NCI-H2196 (cell line): ENCODE data around the gene RNF43.

Experiments used
- DNase-seq: peaks from one replicate; lab custom pipeline; 2025; ENCODE audit not compliant: unreplicated experiment; lab: John Stamatoyannopoulos, UW

Gene RNF43

GRCh38 chr17:58417300-58418092 lies at the start of gene RNF43:
Gene RNF43, minus strand, starts transcription at chr17:58417534. Its CDS starts 1,957 bp downstream, at chr17:58415577.
- DNase-seq: peak; percentile 93

DNA sequence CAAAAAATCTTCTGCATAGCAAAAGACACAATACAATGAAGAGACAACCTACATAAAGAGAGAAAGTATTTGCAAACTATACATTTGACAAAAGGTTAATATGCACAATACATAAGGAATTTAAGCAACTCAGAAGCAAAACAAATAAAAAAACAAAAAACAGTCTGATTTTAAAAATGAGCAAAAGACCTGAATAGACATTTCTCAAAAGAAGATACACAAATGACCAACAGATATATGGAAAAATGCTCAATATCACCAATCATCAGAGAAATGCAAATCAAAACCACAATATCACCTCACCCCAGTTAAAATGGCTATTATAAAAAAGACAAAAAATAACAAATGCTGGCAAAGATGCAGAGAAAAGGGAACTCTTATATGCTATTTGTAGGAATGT lies 38.2 kb upstream of the RNF43 start:
- no peak for DNase-seq

GRCh38 chr17:58452738-58453137 lies 35.4 kb upstream of the RNF43 start:
- no peak for DNase-seq

GRCh38 chr17:58447039-58447975 lies 30.0 kb upstream of the RNF43 start:
- peak; percentile 69 for DNase-seq

DNA sequence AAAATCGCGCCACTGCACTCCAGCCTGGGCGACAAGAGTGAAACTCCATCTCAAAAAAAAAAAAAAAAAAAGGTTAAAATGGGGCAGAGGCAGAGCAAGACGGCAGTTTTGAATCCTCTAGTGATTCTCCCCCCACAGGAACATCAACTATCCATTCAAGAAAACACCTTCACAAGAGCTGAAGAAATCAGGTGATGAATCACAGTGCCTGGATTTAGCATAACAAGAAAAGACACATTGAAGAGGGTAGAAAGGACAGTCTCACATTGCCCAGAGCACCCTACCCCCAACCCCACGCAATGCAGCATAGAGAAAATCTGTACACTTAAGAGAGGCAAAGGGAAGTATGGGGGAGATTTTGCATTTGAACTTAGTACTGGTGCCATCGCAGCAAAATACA lies 28.8 kb upstream of the RNF43 start:
- no peak for DNase-seq

- no peak for DNase-seq
Observed at GRCh38 chr17:58436805-58437239, 19.5 kb upstream of the RNF43 start.

- no peak for DNase-seq
Observed at GRCh38 chr17:58436245-58436644, 18.9 kb upstream of the RNF43 start.

DNA sequence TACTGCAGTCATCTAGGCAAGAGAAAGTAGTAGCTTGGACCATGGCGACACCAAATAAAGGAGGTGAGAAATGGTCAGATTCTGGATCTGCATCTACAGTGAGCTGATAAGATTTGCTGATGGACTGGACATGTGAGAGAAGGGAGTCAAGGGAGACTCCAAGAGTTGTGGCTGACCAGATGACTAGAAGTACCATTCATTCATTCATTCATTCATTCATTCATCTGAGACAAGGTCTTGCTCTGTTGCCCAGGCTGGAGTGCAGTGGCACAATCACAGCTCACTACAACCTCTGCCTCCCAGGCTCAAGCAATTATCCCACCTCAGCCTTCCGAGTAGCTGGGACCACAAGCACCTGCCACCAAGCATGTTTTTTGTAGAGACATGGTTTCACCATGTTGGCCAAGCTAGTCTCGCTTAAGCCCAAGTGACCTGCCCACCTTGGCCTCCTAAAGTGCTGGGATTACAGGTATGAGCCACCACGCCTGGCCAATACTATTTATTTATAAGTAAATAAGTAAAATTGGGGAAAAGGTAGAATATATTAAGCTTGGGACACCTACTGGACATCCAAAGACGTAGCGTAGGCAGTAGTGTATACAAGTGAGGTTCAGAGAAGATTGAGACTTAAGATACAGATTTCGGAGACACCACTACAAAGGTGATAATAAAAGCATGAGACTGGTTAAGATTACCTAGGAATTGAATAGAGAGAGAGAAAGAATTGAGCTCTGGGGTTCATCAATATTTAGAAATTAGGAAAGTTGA lies 15.7 kb upstream of the RNF43 start:
- no peak for DNase-seq

DNA sequence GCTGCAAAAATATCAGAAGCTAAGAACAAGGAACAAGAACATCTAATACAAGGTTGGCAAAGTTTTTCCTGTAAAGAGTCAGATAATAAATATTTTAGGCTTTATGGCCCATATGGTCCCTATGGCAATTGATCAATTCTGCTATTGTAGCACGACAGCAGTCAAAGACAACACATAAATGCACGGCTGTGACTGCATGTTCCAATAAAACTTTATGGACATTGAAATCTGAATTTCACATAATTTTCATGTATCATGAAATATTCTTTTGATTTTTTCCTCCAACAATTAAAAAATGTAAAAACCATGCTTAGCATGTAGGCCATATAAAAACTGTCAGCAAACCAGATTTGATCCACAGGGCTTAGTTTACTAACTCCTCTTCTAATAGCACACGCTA lies 10.5 kb upstream of the RNF43 start:
- no peak for DNase-seq

- DNase-seq: no peak
Observed at GRCh38 chr17:58421711-58422110, 4.4 kb upstream of the RNF43 start.

- no peak for DNase-seq
Observed at GRCh38 chr17:58420827-58421226, 3.5 kb upstream of the RNF43 start.

GRCh38 chr17:58416937-58417299 lies 416 bp downstream of the RNF43 start:
- no peak for DNase-seq

GRCh38 chr17:58416396-58416795 lies 938 bp downstream of the RNF43 start:
- DNase-seq: no peak

DNA sequence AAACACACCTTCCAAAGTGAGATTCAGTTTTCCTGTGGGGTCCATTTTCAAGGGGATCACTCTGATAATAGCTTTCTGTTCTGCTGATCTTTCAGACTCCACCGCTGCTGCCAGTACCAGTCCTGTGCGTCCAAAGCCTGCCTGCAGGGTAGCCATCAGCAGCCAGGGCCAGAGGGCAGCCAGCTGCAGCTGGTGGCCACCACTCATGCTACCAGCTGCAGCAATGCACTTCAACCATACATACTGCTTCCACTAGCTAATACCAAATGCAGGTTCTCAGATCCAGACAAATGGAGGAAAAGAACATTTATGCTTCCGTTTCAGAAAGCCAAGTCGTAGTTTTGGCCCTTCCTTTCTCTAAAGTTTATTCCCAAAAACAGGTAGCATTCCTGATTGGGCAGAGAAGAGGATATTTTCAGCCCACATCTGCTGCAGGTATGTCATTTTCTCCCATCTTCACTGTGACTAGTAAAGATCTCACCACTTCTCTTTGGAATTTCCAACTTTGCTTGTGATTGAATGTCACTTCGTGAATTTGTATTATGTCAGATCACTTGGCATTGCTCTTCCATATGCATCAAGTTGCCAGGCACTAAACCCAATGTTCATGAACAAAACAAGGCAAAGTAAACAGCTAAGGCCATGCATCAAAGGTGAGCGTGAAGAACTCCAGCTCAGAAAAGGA lies 1.8 kb downstream of the RNF43 start:
- peak; percentile 12 for DNase-seq

- DNase-seq: no peak
Observed at GRCh38 chr17:58414596-58414997, 2.7 kb downstream of the RNF43 start.

DNA sequence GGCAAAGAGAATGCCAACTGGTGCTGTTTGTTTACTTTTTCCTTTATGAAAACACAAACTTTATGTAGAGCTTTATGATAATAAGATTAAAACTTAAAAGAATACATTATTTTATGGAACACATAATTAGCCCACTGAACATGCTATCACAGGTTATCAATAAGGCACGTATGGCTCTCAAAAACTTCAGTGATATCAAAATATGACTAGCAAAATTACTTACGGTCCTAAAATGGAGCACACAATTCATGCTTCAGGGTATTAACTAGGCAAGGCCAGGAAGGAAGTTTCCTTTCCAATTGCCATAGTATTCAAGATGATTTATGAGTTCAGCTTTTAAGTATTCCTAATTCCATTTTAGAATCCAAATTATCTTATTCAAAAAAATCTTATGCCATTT lies 3.6 kb downstream of the RNF43 start:
- no peak for DNase-seq

DNA sequence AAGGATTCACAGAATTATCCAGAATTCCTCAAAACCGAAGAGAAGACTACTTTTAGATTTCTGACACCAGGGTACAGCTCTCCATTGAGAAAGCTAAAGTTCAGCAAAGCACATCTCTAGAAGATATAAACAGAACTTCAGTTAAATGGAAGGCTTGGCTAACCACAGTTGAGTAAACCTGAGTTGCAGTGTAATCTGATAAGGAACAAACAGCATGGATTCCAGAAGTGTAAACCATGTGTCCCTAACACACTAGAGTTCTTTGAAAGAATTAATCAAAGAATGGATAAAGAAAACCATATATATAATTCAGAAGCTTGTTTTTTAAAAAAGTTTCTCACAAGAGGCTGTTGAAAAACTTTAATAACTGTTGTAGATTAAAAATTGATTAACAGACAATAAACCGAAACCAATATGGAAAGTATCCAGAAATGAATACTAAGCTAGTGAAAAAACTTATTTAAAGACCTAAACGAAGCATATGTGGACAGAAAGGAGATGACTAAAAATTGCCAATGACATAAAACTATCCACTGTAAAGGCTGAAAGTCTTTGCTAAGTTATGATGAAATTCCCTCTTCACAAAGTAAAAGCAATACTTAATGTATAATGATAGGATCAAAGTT lies 4.3 kb downstream of the RNF43 start:
- DNase-seq: no peak

DNA sequence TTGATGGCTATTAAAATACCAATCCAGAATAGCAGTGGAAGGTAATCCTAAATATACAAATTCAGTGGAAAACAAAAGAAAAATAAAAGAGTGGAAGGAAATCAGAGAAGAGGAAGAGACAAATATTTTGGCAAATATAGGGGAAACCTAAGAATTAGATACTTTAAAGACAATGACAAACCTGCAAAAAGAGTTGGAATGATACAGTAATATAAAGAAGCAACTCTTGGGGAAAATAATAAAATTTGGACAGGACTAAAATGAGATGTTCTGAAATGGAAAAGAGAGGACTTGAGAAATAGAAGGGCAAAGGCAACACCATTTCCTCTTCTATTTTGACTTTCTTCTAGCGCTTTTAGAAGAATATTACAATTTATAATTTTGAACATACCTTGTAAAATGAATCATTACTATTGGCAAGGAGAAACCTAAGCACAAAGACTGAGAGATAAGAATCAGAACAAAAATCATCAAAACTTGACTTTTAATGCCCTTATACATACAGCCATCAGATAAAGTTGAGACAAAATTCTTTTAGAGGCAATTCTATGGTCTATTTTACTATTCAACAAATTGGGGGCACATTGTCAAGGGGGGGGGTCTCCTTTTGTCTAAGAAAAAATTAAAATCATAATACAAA lies 5.2 kb downstream of the RNF43 start:
- no peak for DNase-seq

DNA sequence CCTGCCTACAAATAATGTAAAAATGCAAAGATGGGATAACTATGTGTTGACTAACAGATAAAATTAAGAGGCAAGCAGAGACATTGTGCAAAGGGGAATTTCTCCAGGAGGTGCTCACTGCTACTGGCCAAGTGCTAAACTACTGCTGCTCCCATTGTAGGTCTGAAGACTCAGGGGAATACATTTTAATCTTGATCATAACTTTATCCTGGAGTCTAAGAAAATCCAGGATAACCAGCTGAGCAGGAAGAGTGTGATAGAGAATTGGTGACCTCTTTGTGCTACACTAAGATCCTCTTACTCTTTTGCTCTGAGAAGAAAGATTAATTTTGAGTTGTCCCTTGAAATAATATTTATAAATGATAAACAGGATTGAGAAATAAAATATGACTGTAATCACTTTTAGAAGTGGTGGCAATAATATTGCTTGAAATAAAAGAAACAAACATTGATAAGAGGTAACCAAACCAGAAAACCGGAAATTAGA lies 5.9 kb downstream of the RNF43 start:
- DNase-seq: no peak
